HG03280 (cell line): Measurements from ENCODE around the gene SPSB2.

ENCODE experiments used
- ATAC-seq: cut with Tn5 transposase; IDR thresholded peaks from one replicate; pipeline ENCODE4 v1.9.1; 2021; ENCODE audit warnings: mild to moderate bottlenecking, moderate library complexity; ENCODE audit not compliant: unreplicated experiment

The SPSB2 gene

DNA sequence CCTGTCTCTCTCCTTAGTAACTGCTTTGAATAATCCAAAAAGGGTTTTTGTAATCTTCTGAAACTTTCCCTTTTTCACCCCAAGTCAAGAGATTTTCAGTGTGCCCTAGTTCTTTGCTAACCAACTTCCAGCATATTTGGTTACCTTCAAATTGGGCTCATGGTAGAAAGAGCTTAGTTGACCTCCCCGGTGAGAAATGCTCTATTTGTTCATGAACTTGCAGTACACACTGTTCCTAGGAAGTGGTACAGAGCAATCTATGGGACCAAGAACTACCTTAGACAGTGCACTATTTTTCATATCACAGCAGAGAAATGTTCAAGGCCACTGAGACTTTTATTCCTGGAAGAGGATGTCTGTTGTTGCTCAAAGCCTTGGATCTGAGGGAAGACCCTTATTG lies 19.5 kb downstream of the SPSB2 start:
- no peak for ATAC-seq

DNA sequence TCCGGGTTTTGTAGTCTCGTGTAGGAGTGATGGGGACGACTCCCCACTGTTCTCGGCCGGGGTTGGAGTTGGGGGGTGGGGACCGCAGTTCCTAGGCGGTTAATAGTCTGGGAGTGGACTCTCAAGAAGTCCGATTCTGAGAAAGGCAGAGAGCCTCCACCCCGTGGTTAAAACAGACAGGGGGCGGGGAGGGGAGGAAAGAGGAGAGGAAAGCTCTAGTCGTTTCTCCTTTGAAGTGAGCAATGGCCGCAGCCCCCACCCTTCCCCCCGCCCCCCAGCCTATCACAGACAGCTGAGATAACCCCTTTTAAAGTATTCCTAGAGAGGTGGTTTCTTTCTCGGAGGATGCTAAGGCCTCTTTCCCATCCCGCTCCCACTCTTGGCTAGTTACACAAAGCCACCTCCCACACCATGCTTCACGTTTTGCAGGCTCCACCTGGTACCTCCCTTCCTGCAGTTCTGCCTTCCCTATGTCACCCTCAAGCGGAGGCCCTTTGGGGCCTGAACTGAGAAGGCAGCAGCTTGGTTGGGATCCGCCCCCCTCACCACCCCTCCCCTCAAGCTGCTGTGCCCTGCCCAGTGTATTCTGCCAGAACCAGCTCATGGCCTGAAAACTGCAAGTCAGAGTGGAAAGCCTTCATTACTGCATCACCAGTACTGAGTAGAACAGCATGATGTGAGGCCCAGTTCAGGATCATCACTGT lies 20.3 kb downstream of the SPSB2 start:
- ATAC-seq = no peak

DNA sequence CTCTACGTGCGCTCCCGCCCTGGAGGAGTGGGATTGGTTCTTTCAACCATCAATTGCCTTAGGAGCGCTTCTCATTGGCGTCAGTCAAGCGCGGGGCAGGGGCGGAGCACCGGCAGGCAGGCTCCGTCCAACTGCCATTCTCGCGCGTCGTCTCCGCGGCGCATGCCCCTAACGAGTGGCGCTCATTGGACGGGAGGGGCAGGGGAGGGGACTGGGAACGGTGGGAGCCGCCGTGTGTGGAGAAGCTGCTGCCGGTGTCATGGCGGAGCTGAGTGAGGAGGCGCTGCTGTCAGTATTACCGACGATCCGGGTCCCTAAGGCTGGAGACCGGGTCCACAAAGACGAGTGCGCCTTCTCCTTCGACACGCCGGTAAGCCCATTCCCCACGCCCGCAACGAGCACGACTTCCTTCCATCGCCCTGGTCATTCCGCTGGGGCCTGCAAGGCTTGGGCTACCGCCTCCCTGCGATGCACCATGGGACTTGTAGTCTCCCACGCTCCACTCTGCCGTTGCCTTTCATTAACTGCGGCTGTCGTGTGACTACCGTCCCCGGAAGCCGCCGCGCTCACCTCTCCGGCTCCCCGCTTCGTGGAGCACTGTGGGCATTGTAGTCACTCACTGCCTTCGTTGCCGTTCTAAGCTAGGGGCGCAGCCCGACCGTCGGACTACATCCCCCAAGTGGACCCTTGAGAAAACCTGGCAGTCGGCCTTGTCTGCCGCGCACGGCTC lies 21.0 kb downstream of the SPSB2 start, which contains the start of gene USP5:
TSS of gene USP5 (plus strand) at position 230 of the 730 bp plus-strand sequence. CDS start at position 260, 30 bp downstream.
- ATAC-seq = peak; percentile 72

DNA sequence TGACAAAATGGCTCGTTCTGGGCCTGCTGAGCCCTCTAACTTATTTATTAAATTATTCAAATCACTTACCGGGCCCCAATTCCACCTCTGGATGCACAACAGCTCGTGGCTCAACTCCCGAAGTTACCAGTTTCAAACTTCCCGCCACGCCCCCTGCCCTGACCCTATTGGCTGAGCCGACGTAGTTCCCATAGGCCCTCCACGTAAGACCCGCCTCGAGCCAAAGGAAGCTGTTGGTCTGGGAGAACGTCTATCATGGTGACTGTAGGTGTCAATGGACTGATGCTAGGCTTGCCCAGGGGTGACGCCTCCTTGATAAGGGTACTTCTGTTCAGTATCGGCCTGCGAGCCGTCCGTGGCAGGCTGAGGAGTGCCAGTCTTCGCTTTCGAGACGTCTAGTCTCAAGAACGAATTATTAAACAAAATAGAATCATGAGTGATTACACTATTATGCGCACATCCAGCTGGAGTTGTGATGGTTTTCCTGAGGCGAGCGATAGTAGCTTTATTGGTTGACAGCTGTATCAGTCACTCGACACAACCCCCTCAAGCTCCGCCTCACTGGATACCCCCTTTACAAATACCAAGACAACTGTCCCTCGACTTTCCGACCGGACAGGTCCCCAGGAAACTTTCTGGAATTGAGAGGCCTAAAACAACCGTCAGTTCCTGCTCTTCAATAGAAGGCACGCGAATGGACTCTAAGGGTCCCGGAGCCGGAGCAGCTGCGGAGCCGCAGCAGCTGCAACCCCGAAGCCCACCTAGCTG lies 21.8 kb downstream of the SPSB2 start, which contains the start of gene CDCA3:
TSS of gene CDCA3 (minus strand) at position 134 of the 768 bp plus-strand sequence. CDS start 334 bp downstream, outside the sequence.
- ATAC-seq = peak; percentile 52

DNA sequence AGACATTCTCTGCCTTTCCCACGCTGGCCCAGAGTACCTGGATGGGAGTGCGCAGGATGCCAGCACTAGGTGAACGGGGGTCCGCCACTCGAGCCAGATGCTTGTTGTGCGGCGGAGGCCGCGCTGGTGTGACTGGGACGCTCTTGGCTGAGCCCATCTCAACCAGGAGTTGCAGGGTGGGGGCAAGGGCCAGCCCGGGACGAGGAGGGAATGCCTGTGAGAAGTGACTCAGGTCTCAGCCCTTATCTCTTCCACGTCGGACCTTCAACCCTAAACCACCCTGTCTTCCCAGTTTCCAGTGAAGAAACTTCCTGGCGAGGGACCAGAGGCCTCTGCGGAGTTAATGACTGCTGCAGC lies 22.3 kb downstream of the SPSB2 start:
- ATAC-seq = no peak

DNA sequence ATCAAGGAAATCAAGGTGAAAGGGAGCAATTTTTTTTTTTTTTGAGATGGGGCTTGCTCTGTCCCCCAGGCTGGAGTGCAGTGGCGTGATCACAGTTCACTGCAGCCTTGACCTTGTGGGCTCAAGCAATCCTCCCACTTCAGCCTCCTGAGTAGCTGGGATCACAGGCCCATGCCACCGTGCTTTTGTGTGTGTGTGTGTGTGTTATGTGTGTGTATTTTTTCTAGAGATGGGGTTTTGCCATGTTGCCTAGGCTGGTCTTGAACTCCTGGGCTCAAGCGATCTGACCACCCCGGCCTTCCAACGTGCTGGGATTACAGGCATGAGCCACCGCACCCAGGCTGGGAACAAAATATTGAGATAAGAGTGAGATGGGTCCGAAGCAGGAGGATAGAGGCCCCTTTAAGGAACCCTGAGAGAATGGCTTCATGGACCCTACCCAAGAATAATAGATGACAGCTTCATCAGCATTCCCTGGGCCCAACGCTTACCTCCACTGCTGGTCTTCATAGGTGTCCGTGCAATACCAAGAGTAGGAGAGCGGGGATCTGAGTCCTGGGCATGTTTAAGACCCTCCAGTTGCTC lies 23.0 kb downstream of the SPSB2 start:
- ATAC-seq = no peak

DNA sequence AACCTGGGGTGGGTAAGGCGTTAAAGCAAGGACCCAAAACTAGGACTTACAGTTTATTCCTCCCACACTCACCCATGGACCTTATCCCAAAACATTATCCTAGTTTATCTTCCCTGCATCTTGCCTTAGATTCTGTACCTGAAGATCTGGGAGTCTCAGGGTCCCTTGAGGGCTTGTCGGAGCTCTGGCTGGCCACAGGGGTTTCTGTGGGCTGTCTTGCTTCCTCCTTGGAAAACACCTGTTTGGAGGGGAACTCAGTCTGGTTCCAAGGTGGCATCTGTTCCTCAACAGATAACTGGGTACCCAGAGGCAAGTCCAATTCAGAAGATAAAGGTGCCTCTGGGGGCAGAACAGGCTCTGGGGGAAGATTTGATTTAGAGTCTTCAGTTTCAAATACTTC lies 23.7 kb downstream of the SPSB2 start:
- no peak for ATAC-seq

DNA sequence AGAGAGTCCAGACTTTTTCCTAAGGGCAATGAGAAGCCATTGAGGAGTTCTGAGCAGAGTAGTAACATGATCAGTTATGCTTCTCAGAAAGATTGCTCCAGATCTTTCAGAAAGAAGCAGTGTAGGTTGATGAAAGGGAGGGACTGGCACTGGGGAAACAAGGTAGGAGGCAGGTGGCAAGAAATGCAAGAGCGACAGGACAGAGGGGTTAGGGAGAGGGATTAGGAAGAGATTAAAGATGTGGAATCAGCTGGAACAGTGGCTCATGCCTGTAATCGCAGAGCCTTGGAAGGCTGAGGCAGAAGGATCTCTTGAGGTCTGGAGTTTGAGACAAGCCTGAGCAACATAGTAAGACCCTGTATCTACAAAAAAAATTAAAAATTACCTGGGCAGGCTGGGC lies 25.4 kb downstream of the SPSB2 start:
- no peak for ATAC-seq

DNA sequence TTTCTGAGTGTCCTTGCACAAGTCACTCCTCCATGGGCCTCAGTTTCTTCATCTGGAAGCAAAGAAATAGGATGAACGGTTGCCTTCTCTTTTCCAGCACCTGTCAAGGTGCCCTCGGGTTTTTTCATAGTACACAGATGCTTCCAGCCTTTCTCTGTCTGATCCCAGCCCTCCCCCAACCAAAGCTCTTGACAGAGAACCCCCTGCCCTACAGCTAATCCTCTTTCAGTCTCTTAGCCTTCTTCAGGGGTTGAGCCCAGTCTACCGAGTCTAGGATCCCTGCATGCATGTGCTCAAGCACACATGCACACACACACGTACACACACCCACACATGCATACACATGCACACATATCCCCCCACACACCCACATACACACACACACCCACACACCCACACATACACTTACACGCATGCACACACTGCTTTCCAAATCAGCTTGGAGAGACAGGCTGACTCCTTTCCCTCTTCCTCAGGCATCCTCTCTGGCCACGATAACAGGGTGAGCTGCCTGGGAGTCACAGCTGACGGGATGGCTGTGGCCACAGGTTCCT lies 26.7 kb downstream of the SPSB2 start:
- no peak for ATAC-seq

DNA sequence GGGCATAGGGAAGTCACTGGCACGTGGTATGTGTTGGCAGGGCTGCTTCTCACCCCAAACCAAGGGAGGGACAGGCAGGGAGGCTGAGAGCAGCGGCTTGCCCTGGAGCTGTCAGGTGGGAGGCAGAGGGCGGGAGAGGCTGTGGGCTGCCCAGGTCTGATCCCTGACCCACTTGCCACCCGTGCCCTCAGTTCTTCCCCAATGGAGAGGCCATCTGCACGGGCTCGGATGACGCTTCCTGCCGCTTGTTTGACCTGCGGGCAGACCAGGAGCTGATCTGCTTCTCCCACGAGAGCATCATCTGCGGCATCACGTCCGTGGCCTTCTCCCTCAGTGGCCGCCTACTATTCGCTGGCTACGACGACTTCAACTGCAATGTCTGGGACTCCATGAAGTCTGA lies 27.7 kb downstream of the SPSB2 start:
- no peak for ATAC-seq

DNA sequence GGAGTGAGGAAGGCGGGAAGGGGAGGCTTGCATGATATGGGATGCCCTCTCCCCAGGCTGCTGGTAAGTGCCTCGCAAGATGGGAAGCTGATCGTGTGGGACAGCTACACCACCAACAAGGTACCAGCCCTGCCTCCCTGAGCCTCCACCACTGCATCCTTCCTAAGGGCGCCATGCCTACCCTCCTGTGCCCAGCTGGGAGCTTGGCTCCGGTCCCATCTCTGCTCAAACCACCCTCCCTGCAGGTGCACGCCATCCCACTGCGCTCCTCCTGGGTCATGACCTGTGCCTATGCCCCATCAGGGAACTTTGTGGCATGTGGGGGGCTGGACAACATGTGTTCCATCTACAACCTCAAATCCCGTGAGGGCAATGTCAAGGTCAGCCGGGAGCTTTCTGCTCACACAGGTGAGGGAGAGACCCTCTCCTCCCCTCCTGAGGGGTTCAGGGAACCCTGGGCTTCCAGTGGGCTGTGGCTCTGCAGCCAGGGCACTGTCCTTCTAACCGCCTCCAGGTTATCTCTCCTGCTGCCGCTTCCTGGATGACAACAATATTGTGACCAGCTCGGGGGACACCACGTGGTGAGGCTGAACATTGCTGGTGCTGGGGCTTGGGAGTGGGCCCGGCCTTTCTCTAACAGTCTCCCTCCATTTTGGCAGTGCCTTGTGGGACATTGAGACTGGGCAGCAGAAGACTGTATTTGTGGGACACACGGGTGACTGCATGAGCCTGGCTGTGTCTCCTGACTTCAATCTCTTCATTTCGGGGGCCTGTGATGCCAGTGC lies 29.8 kb downstream of the SPSB2 start:
- no peak for ATAC-seq

DNA sequence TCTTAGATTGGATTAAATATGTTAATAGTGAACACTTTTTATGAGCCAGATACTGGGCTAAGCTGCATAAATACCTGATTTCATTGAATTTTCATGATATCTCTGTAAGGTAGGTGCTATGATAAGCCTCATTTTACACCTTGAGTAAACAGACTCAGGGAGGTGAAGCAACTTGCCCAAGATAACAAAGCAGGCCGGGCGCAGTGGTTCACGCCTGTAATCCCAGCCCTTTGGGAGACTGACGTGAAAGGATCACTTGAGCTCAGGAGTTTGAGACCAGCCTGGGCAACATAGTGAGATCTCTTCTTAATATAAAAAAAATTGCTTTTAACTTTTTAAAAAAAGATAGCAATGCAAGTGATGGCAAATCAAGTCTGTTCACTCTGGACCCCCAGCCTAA lies 31.0 kb downstream of the SPSB2 start:
- no peak for ATAC-seq

DNA sequence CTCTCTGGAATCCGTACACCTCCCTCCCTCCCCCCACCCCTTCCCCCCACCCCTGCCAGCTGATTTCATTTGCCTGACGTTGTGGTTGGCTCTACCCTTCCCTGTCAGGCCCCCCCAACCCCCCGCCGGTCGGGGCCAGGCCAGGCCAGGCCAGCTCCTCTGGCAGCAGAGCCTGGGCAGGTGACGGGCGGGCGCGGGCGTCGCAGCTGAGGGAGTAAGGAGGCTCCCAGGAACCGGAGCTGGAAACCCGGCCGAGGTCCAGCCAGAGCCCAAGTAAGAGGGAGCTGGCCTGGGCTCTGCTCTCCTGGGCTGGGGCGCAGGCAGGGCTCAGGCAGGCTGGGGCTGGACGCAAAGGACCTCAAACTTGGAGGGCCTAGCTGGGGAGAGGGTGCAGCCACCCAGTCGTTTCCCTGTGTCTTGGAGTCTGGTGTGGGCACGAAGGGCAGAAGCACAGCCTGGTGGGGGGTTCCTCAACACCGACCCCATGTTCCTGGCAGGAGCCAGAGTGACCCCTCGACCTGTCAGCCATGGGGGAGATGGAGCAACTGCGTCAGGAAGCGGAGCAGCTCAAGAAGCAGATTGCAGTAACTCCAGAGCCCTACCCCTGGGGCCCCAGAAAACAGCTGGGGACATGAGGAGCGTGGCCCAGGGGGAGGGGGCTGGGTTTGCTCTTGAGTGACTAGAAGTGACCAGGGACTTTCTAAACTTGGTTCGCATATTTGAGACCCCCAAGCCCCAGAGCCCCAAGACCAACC lies 32.2 kb downstream of the SPSB2 start, which contains the start of gene GNB3:
TSS of gene GNB3 (plus strand) at position 165 of the 755 bp plus-strand sequence. CDS start at position 528, 363 bp downstream.
- ATAC-seq = no peak

DNA sequence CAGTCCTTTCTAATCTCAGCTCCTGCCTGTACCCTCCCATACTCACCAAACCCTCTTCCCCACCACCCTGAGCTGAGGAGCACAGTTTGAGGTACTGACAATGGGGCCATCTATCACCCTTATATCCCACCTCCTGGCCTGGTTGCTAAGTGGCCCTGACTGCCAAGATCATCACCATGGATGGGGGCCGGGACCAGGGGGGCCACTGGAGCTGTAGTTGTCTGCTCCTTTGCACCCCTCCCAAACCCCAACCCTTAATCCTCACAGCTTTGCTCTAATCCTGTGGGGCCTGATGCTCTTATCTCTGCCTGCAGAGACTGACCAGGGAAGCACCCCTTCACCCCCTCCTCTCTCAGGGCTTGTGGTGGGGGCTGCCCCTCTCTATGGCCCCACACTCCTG lies 32.8 kb downstream of the SPSB2 start:
- ATAC-seq = no peak

DNA sequence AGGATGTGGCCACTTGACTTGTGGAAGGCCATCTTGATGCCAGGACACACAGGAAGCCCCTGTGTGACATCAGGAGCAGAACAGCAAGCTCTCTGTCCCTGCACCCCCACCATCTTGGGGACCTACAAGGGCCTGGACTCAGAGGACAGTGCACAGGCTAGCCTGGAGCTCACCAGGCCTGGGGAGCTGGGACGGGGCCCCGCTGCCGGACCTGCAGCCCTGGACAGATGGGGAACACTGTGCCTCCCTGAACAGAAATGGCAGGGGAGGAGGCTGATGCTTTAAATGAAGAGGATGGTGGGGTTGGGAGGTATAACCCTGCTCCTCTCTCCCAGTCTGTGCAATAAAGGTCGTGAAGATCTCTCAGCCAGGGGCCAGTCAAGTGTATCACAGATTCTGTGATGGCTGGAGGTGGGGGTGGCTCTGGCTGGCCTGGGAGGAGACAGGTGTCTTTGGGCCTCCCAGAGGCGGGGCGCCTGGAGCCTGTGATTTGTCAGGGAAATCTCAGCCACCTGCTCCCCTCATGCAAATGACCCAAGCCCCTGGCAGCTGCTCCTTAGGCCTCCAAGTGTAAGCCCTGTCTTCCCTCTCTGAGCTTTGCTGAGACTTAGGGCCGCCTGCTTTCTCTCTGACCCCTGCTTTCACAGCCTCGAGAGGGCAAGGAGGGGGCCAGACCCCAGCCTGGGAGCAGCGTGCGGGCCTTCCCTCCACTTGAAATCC lies 33.5 kb downstream of the SPSB2 start:
- peak; percentile 76 for ATAC-seq

DNA sequence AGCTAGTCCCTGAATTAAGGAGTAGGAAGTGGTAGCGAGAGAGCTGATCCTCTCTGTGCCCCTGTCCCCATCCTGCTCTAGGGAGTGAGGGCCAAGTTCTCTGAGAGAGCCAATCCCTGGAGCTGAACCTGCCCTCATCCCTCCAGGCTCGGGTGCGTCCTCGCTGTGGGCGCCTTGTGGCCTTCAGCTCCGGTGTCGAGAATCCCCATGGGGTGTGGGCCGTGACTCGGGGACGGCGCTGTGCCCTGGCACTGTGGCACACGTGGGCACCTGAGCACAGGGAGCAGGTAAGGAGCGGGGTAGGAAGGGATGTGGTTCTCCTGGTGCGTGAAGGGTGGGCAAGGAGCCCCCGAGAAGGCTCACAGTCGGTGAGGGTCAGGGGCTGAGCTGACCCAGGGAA lies 34.2 kb downstream of the SPSB2 start:
- no peak for ATAC-seq

DNA sequence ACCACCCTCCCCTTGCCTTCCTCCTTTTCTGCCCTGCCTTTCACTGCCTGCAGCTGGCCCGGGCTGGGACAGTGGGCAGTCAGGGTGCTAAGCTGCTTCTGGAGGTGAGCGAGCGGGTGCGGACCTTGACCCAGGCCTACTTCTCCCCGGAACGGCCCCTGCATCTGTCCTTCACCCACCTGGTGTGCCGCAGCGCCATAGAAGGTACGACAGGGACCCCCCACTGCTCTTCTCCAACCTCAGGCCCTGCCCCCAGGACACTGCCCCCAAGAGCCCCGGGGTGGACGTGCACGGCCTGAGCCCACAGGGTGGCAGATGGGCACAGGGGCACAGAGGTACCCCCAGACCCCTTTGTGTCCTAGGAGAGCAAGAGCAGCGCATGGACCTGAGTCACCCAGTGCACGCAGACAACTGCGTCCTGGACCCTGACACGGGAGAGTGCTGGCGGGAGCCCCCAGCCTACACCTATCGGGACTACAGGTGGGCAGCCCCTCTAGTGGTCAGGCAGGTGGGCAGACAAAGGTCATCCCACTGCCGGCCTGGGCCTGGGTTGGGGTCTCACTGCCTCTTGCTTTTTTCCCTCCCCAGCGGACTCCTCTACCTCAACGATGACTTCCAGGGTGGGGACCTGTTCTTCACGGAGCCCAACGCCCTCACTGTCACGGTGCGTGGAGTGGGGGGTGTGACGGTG lies 35.6 kb downstream of the SPSB2 start:
- ATAC-seq = no peak

DNA sequence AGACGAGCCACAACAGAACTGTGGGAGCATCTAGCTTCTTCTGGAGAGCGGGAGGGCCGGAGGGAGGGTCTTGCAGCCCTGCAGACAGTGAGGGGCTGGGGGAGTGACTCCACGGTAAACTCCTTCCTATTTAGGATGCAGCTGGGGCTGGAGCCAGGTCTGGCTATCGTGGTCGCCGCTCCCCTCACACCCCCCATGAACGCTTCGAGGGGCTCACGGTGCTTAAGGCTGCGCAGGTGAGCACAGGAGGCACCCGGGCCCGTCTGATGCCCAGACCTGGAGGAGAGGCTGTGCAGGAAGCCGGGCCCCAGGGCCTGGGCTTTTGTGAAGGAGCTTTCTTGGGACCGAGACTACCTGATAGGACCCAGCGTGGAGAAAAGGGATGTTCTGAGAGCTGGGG lies 36.3 kb downstream of the SPSB2 start:
- no peak for ATAC-seq
